Glutamatergic neuron (in vitro differentiated cells): ENCODE measurements around the gene KRT7. TPM values are rescaled to one million over a fixed set of nuclear protein-coding genes. Genes with fewer than 3 reads are reported as not detected.

Experiments used
- DNase-seq: peaks from one replicate; pipeline ENCODE4 v3.0.0; 2022
- H3K27ac Mint-ChIP-seq: one replicate; pipeline ENCODE4 v1.8.0; 2020; ENCODE audit warnings: mild to moderate bottlenecking, mixed read lengths, inconsistent platforms; ENCODE audit not compliant: unreplicated experiment
- H3K27me3 Mint-ChIP-seq: one replicate; pipeline ENCODE4 v1.8.0; 2020; ENCODE audit warnings: mild to moderate bottlenecking, moderate library complexity, mixed read lengths, inconsistent platforms; ENCODE audit not compliant: unreplicated experiment
- H3K36me3 Mint-ChIP-seq: one replicate; pipeline ENCODE4 v1.8.0; 2020; ENCODE audit warnings: mild to moderate bottlenecking, mixed read lengths, inconsistent platforms; ENCODE audit not compliant: unreplicated experiment
- H3K4me1 Mint-ChIP-seq: one replicate; pipeline ENCODE4 v1.8.0; 2020; ENCODE audit warnings: mild to moderate bottlenecking, low read depth, mixed read lengths, inconsistent platforms; ENCODE audit not compliant: unreplicated experiment
- H3K4me3 Mint-ChIP-seq: one replicate; pipeline ENCODE4 v1.8.0; 2020; ENCODE audit warnings: mild to moderate bottlenecking, mixed read lengths, inconsistent platforms; ENCODE audit not compliant: unreplicated experiment
- H3K9me3 Mint-ChIP-seq: one replicate; pipeline ENCODE4 v1.8.0; 2020; ENCODE audit warnings: mild to moderate bottlenecking, moderate library complexity, mixed read lengths, inconsistent platforms; ENCODE audit not compliant: unreplicated experiment
- total RNA-seq: library from RNA; stranded (reverse); fragmentation: NEBNext Ultra II Directional; extraction: Animal tissue kit (Norgen Biotek cat#: 25700); gene quantifications from one replicate; pipeline ENCODE4 v1.2.1, GENCODE V29; 2021; ENCODE audit not compliant: unreplicated experiment
- TF ChIP-seq, protein P1 (sequence below): fragments of 200-600 bp; sonication (generic); IDR thresholded peaks from one replicate; pipeline ENCODE4 v1.5.0; 2021; ENCODE audit not compliant: partially characterized antibody, unreplicated experiment

Gene KRT7
- total RNA-seq, 1 donor from 2014 or later: not detected

DNA sequence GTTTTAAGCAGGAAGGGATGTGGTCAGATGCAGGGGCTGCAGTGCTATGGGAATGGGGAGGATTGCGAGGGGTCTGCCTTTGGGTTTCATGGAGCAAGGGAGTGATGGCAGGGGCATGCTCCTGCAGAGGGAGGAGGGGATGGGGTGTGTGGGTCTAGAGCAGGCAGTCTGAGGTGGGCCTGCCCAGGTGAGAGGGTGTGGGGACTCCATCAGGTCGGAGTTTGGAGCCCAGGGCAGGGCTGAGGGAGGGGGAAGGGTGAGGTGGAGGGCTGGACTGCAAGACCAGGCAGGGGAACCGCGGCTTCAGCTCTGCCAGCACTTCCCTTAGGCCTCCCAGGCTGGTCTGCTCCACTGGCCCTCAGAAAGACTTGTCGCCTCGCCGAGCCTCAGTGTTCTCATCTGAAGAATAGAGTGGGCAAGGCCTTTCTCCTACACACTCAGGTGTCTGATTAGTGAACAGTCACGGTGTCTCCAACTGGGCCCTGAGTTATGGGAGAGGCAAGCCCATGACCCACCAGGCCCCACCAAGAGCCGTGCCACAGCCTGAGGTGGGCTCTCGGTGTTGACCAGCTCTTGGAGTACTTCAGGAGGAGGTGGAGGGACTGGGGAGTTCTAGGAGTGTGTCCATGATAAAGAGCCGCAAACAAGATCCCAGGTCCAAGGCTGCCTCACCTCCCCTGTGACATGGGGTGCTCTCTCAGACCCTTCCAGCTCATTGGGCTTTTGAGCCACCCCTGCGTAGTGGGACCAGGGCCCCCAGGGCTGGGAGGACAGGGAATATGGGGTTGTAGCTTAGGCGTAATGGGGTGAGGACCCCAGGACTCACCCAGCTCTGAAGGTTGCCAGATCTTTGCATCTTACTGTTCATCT is 21.1 kb upstream of the KRT7 start:
- Mint-ChIP-seq H3K36me3 (no peaks in the 10 kb centered on the region), H3K9me3 (peaks cover 2% of the 10 kb centered on the region), H3K27me3 (peaks cover 17% of the 10 kb centered on the region), H3K4me3 (no peak overlapping the region), H3K27ac (no peak overlapping the region), H3K4me1 (no peaks in the 10 kb centered on the region)
- TF ChIP-seq, protein P1, sequence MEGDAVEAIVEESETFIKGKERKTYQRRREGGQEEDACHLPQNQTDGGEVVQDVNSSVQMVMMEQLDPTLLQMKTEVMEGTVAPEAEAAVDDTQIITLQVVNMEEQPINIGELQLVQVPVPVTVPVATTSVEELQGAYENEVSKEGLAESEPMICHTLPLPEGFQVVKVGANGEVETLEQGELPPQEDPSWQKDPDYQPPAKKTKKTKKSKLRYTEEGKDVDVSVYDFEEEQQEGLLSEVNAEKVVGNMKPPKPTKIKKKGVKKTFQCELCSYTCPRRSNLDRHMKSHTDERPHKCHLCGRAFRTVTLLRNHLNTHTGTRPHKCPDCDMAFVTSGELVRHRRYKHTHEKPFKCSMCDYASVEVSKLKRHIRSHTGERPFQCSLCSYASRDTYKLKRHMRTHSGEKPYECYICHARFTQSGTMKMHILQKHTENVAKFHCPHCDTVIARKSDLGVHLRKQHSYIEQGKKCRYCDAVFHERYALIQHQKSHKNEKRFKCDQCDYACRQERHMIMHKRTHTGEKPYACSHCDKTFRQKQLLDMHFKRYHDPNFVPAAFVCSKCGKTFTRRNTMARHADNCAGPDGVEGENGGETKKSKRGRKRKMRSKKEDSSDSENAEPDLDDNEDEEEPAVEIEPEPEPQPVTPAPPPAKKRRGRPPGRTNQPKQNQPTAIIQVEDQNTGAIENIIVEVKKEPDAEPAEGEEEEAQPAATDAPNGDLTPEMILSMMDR: no peak
- peak; percentile 13 for DNase-seq

- TF ChIP-seq, protein P1: no peak
- Mint-ChIP-seq H3K27me3 (peaks cover 14% of the 10 kb centered on the region), H3K9me3 (peaks cover 4% of the 10 kb centered on the region), H3K27ac (no peak overlapping the region), H3K4me1 (no peaks in the 10 kb centered on the region), H3K36me3 (no peaks in the 10 kb centered on the region), H3K4me3 (no peak overlapping the region)
- DNase-seq: no peak
These were observed 20.1 kb upstream of the KRT7 start for GRCh38 chr12:52212701-52213563.

DNA sequence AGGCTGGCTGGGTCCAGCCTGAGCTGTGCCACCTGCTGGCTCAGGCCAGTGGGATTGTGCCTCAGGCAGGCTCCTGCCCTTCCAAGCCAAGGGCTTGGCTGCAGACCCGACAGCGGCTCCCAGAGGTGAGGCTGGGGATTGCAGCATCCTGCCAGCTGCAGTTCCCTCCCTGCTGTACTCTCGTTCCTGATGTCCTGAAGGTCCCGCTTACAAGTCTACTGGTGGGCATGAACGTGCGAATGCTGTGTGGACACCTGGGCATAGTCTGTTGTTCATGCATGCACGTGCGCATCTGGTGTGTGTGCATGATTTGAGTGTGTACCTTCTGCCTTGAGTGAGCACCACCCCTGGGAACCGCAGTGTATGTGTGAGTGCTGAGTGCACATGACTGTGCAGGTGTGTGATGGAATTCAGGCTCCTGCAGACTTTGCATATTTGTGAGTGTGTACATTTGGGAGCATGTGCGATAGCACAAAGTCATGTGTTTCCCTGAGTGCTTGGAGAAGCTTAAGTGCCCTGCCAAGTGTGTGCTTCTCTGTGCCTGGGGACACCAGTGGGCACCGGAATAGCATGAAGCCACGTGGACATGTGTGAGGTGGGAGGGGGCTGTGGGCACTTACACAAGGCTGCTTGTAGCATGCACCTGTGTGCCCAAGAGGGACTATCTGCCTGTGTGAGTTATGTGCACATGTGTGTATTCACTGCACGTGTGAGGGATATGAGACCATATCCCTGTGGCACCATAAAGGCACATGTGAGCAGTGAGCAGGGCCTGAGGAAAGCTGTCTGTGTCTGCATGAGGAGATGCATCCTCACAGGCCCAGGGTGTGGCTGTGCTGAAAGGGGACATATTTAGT is 19.3 kb upstream of the KRT7 start:
- Mint-ChIP-seq H3K27ac (no peak overlapping the region), H3K4me1 (no peaks in the 10 kb centered on the region), H3K4me3 (no peak overlapping the region), H3K27me3 (peaks cover 12% of the 10 kb centered on the region), H3K36me3 (no peaks in the 10 kb centered on the region), H3K9me3 (peaks cover 4% of the 10 kb centered on the region)
- TF ChIP-seq, protein P1: peak; percentile 89
- DNase-seq: peak; percentile 94

DNA sequence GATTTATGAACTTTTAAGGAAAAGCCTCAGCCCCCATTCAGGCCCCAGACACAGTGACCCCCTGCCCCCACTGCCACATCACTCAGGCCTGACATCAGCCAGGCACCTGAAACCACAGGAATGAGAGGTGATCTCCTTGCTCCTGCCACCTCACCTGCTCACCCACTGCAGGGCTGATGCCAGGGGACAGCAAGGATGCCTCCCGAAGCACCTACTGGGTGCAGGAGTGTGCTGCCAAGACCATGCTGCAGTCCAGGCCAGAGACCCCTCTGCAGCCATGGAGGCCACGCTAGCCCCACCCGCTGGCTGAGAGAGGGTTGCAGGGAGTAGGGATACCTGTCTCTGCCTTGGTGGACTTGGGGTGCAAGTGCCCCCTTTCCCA is 18.6 kb upstream of the KRT7 start:
- TF ChIP-seq, protein P1: no peak
- Mint-ChIP-seq H3K9me3 (peaks cover 4% of the 10 kb centered on the region), H3K4me3 (no peak overlapping the region), H3K4me1 (no peaks in the 10 kb centered on the region), H3K27me3 (peaks cover 12% of the 10 kb centered on the region), H3K27ac (no peak overlapping the region), H3K36me3 (no peaks in the 10 kb centered on the region)
- no peak for DNase-seq
